Tibial nerve (tissue), 4 donors: ENCODE data around the gene DNASE1L3. TPM values are rescaled to one million over a fixed set of nuclear protein-coding genes. Genes with fewer than 3 reads are reported as not detected.

Experiments
- DNase-seq, 2 donors: peaks; one replicate each; pipeline ENCODE4 v3.0.0-alpha.2; 2019; ENCODE audit warnings: low spot score in 2 of 2
- H3K27ac ChIP-seq, 4 donors: fragments of 200-600 bp; sonication (generic) in 3 of 4; one replicate each; pipeline ENCODE4 v1.5.1; 2017 to 2019; ENCODE audit warnings: mild to moderate bottlenecking in 1 of 4
- H3K27me3 ChIP-seq, 2 donors: fragments of 200-600 bp; sonication (generic) in 1 of 2; one replicate each; pipeline versions ENCODE4 v1.5.1 to v1.6.0; 2017 to 2019
- H3K36me3 ChIP-seq, 3 donors: fragments of 200-600 bp; sonication (generic); one replicate each; pipeline ENCODE4 v1.5.1; 2018 to 2019
- H3K4me1 ChIP-seq, 4 donors: fragments of 200-600 bp; sonication (generic) in 3 of 4; one replicate each; pipeline ENCODE4 v1.5.1; 2017 to 2019
- H3K4me3 ChIP-seq, 4 donors: fragments of 200-600 bp; sonication (generic) in 3 of 4; one replicate each; pipeline ENCODE4 v1.5.1; 2017 to 2019; ENCODE audit warnings: mild to moderate bottlenecking in 1 of 4, moderate library complexity in 1 of 4
- H3K9me3 ChIP-seq, 4 donors: fragments of 200-600 bp; sonication (generic) in 3 of 4; one replicate each; pipeline ENCODE4 v1.5.1; 2017 to 2019
- CTCF ChIP-seq, 5 experiments: fragments of 200-600 bp in 3 of 5; fragments of 450-650 bp in 2 of 5; sonication (generic) in 3 of 5; IDR thresholded peaks; one replicate each; pipeline ENCODE4 v1.5.1; 2016 to 2019; ENCODE audit warnings: antibody characterized with exemption in 5 of 5, mild to moderate bottlenecking in 3 of 5, moderate library complexity in 2 of 5
- EP300 ChIP-seq, 2 donors: sonication (generic); formaldehyde crosslinking; IDR thresholded peaks; one replicate each; pipeline ENCODE4 v1.6.1; 2017; ENCODE audit warnings: antibody characterized with exemption in 2 of 2, mild to moderate bottlenecking in 1 of 2
- POLR2A ChIP-seq, 2 donors: fragments of 450-650 bp; IDR thresholded peaks; one replicate each; pipeline ENCODE4 v1.6.1; 2017; ENCODE audit warnings: antibody characterized with exemption in 2 of 2, mild to moderate bottlenecking in 2 of 2, moderate library complexity in 2 of 2
- WGBS, 2 donors: methylation state at CpG; one replicate each; pipeline ENCODE4 v1.1.5; 2018; 5-methylcytosine and 5-hydroxymethylcytosine counted together
- total RNA-seq, 4 donors: library from RNA; depleted of rRNA; stranded (reverse); fragments of >200 nt; gene quantifications; one replicate each; pipeline ENCODE4 v1.1.0, GENCODE V29; 2016

DNASE1L3 gene
- total RNA-seq, 4 donors from 2014 or later: 0.39 to 12.9 (median 1.5) TPM

GRCh38 chr3:58171126-58171525, 39.6 kb downstream of the DNASE1L3 start:
- H3K9me3 ChIP-seq: no peaks in the 10 kb centered on the region
- DNase-seq: no peak
- H3K4me1 ChIP-seq: peaks cover 0 to 59% (median 22%) of the 10 kb centered on the region in 4 donors
- peaks cover 0 to 30% (median 4%) of the 10 kb centered on the region in 3 donors for H3K36me3 ChIP-seq
- H3K4me3 ChIP-seq: no peak overlapping the region
- H3K27ac ChIP-seq: peak overlapping the region in 3 of 4 donors; percentile 27 to 87 (median 84)
- H3K27me3 ChIP-seq: no peaks in the 10 kb centered on the region
- WGBS, 2 donors: 81 to 87% methylated on average over 9 of the region's 9 CpGs
- TF ChIP-seq CTCF (IDR thresholded peaks at IDR 0.05) (no peak), POLR2A (IDR thresholded peaks at IDR 0.05) (no peak)

DNA sequence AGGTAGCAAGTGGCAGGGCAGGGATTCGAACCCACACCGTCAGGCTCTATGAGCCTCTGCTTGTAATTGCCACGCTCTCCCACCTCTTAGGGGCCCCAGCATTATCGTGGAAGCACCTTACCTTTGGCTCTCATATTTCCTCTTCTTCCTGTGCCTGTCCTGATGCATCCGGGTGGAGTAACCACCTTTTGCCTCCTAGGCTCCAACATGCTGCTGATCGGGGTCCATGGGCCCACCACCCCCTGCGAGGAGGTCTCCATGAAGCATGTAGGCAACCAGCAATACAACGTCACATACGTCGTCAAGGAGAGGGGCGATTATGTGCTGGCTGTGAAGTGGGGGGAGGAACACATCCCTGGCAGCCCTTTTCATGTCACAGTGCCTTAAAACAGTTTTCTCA, 40.4 kb downstream of the DNASE1L3 start:
- Histone ChIP-seq H3K27ac (peak overlapping the region in 3 of 4 donors; percentile 16 to 87 (median 84)), H3K4me1 (peaks cover 0 to 59% (median 23%) of the 10 kb centered on the region in 4 donors), H3K9me3 (no peaks in the 10 kb centered on the region), H3K4me3 (no peak overlapping the region), H3K27me3 (no peaks in the 10 kb centered on the region), H3K36me3 (peaks cover 0 to 30% (median 4%) of the 10 kb centered on the region in 3 donors)
- no peak for DNase-seq
- TF ChIP-seq POLR2A (IDR thresholded peaks at IDR 0.05) (no peak), EP300 (IDR thresholded peaks at IDR 0.05) (no peak), CTCF (IDR thresholded peaks at IDR 0.05) (no peak)
- 88 to 89% methylated on average over 11 of the region's 11 CpGs for WGBS, 2 donors

GRCh38 chr3:58169371-58169770, 41.4 kb downstream of the DNASE1L3 start:
- Histone ChIP-seq H3K4me1 (peaks cover 0 to 59% (median 24%) of the 10 kb centered on the region in 4 donors), H3K9me3 (no peaks in the 10 kb centered on the region), H3K4me3 (no peak overlapping the region), H3K27me3 (no peaks in the 10 kb centered on the region), H3K27ac (peak overlapping the region; percentile 40 to 87 (median 72)), H3K36me3 (peaks cover 0 to 30% (median 4%) of the 10 kb centered on the region in 3 donors)
- no peak for DNase-seq
- no peak for TF ChIP-seq EP300 (IDR thresholded peaks at IDR 0.05)
- TF ChIP-seq POLR2A (IDR thresholded peaks at IDR 0.05): no peak
- no peak for TF ChIP-seq CTCF (IDR thresholded peaks at IDR 0.05)
- 90 to 91% methylated on average over 9 of the region's 9 CpGs for WGBS, 2 donors

GRCh38 chr3:58168498-58168897, 42.3 kb downstream of the DNASE1L3 start:
- Histone ChIP-seq H3K9me3 (no peaks in the 10 kb centered on the region), H3K27ac (peak overlapping the region; percentile 44 to 87 (median 72)), H3K27me3 (no peaks in the 10 kb centered on the region), H3K4me1 (peaks cover 0 to 60% (median 28%) of the 10 kb centered on the region in 4 donors), H3K36me3 (peaks cover 0 to 30% (median 4%) of the 10 kb centered on the region in 3 donors), H3K4me3 (no peak overlapping the region)
- 76 to 90% methylated on average over 7 of the region's 7 CpGs for WGBS, 2 donors
- no peak for TF ChIP-seq CTCF (IDR thresholded peaks at IDR 0.05)
- no peak for TF ChIP-seq EP300 (IDR thresholded peaks at IDR 0.05)
- no peak for TF ChIP-seq POLR2A (IDR thresholded peaks at IDR 0.05)
- no peak for DNase-seq

DNA sequence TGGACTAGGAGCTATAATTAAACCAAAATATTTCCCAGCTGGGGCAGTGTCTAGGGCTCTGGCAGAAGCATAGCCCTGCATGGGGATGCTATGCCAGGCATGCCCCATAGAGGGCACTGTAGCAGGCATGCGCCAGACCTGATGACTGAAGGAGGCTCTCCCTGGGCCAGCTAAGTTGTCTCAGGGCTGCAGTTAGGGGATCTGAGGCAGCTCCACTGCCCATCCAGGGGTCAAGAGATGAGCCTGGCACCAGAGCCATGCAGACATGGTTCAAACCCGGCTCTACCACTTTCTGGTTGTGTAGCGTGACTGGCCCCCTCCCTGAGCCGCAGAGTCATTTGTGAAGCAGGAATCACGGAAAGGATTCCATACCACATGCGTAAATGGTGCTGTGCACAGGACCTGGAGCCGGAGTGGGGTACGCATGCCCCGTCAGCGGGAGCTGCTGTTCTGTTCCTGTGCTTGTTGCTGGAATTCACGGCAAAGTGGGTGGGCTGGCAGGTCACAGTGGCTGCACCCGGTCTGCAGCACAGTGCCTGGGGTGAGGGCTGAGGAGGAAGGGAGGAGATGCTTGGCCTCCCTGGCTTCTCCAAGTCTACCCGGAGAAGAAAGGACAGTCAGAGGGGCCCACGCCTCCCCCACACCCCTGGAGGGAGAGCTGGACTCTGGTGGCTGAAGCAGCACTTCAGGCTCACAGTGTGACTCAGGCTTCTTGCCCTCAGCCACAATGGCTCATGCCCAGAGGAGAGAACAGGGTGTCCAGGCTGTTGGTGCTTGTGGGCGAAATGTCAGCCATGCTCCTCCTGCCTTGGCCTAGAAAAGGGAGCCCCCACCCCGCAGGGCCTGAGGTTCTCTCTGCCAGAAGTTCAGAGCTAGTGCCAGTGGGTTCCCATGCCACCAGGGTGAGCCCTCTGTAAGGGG, 43.1 kb downstream of the DNASE1L3 start:
- no peaks in the 10 kb centered on the region for H3K27me3 ChIP-seq
- peaks cover 0 to 30% (median 4%) of the 10 kb centered on the region in 3 donors for H3K36me3 ChIP-seq
- WGBS, 2 donors: 43 to 62% methylated on average over 12 to 14 of the region's 16 CpGs
- peak overlapping the region; percentile 44 to 87 (median 78) for H3K27ac ChIP-seq
- no peak overlapping the region for H3K4me3 ChIP-seq
- peak; percentile 50 to 52 for DNase-seq
- peak in 1 of 2 donors; percentile 84 for TF ChIP-seq EP300 (IDR thresholded peaks at IDR 0.05)
- TF ChIP-seq POLR2A (IDR thresholded peaks at IDR 0.05): peak in 1 of 2 donors; percentile 27
- TF ChIP-seq CTCF (IDR thresholded peaks at IDR 0.05): peak; percentile 81 to 90 (median 85)
- peaks cover 0 to 60% (median 27%) of the 10 kb centered on the region in 4 donors for H3K4me1 ChIP-seq
- no peaks in the 10 kb centered on the region for H3K9me3 ChIP-seq
